HL-60/S4 (cell line): Measurements from ENCODE around the gene OLIG3.

ENCODE experiments used
- in situ Hi-C: fragments of 300-500 bp; cut with MboI; formaldehyde crosslinking; loops from 2 replicates; pipeline ENCODE4 v1.14.3; 2022; ENCODE audit warnings: low sequenced_read_pairs

Gene OLIG3

DNA sequence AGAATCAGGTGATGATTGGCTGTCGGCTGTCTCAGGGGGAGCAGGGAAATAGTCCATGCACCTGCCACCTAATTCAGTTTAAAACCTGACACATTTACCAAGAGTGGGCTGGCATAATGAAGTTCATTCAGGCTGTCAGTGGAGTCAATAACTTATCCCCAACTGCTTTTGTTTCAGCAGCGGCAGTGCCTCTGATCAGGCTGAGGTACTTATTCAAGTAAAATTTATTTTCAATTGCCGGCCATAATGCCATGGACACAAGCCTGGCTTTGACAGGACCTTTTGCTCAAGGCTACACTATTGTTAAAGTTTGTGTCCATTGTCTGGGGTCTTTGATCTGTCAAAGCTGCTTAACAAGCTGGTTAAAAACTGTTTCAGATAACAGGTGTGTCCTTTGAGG lies 20.6 kb downstream of the OLIG3 start:
- in situ Hi-C loops, result no loop called here

GRCh38 chr6:137472641-137473137 lies 21.5 kb downstream of the OLIG3 start:
- in situ Hi-C loops, result no loop called here

- in situ Hi-C loops, result no loop called here
Observed at GRCh38 chr6:137471986-137472385, 22.2 kb downstream of the OLIG3 start.

- in situ Hi-C loops, result no loop called here
Observed at GRCh38 chr6:137471497-137471896, 22.7 kb downstream of the OLIG3 start.

DNA sequence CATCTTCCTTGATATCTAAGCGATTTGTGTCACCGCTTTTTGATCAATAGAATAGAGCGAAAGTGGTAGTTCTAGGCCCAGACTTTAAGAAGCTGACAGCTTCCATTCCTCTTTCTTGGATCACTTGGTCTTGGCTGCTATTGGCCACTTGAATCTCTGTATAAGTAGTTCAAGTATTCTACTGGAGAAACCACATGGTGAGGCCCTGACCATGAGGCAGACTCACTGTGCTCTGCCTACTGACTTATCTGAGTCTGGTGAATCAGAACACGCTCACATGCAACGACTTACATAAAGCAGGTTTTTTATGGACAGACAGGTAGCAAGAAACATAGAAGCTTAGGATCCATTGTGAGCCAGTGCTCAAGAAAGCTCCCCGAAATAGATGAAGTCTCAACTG lies 27.0 kb downstream of the OLIG3 start:
- in situ Hi-C loops, result no loop called here

DNA sequence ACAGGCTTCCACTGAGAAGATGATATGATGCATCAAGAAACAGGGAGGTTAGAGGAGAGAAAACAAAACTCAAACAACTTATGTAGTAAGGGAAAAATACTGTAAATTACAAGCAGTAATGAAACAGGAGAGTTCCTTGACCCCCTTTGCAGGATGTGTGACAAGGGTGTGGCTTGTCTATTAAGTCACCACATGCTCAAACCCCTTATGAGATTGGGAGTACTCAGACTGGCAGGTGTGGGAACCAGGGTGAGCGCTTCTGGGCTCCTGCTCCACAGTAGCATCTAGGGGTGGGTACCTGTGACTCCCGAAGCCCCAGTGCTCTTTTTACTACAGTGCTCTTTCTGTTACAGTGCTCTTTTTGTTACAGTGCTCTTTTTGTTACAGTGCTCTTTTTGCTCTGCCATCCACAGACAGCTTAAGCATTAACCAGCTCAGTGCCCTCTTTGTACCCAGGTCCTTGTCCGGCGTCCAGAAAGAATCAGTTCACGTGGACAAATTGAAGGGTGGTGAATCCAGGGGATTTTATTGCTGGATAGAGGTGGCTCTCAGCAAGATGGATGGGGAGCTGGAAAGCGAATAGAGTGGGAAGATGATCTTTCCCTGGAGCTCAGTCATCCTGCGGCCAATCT lies 28.7 kb downstream of the OLIG3 start:
- in situ Hi-C loops, result no loop called here

GRCh38 chr6:137452333-137452894 lies 41.8 kb downstream of the OLIG3 start:
- in situ Hi-C loops, result no loop called here

DNA sequence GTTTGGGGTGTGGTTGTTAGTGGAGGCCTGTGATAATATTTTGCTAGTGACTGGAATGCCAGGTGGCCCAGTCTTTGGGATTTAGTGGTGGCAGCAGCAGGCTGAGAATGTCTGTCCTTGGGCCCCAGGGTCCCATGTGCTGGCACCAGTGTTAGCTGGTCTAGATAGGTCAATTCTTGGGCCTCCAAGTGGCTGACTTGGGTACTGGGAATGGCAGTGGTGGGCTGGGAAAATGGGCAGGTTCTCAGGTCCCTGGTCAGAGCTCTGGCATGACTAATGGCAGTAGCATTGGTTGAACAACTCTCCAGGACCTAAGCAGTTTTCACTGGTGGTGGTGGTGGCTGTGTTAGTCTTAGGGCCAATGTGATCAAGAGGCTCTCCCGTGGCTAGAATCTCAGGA lies 50.3 kb downstream of the OLIG3 start:
- in situ Hi-C loops, result no loop called here
